ENCODE results near the gene HEATR1.
"Not testable (repeated sequence)": the region's sequence is repeated elsewhere in the genome, so short reads cannot be mapped to it uniquely, and the experiment has no call there.

The HEATR1 gene

GRCh38 chr1:236518322-236518721 lies 86.0 kb downstream of the HEATR1 start:
- no peak overlapping the region for H3K4me3 ChIP-seq (ENCODE audit: low read depth, low read length)
- peaks cover 5% of the 10 kb centered on the region for H3K27me3 ChIP-seq (ENCODE audit: control insufficient read depth, insufficient read depth, low read length)
- no peaks in the 10 kb centered on the region for H3K36me3 ChIP-seq (ENCODE audit: control insufficient read depth, insufficient read depth, low read length)

GRCh38 chr1:236516929-236517704 lies 87.2 kb downstream of the HEATR1 start:
- H3K9me3 ChIP-seq (ENCODE audit: control insufficient read depth, insufficient read depth, low read length), result no peaks in the 10 kb centered on the region
- no peaks in the 10 kb centered on the region for H3K36me3 ChIP-seq (ENCODE audit: control insufficient read depth, insufficient read depth, low read length)
- no peak overlapping the region for H3K4me3 ChIP-seq (ENCODE audit: low read depth, low read length)
- no peaks in the 10 kb centered on the region for H3K4me1 ChIP-seq (ENCODE audit: control insufficient read depth, insufficient read depth, low read length)
- H3K9ac ChIP-seq (ENCODE audit: low read depth, low read length), result no peak overlapping the region
- H3K27me3 ChIP-seq (ENCODE audit: control insufficient read depth, insufficient read depth, low read length), result no peaks in the 10 kb centered on the region

More at GRCh38 chr1:236518322-236518721, 86.0 kb downstream of the HEATR1 start:
- Histone ChIP-seq H3K9me3 (ENCODE audit: control insufficient read depth, insufficient read depth, low read length) (no peaks in the 10 kb centered on the region), H3K9ac (ENCODE audit: low read depth, low read length) (no peak overlapping the region), H3K4me1 (ENCODE audit: control insufficient read depth, insufficient read depth, low read length) (no peaks in the 10 kb centered on the region)

- Histone ChIP-seq H3K9ac (ENCODE audit: low read depth, low read length) (no peak overlapping the region), H3K27me3 (ENCODE audit: control insufficient read depth, insufficient read depth, low read length) (no peaks in the 10 kb centered on the region), H3K36me3 (ENCODE audit: control insufficient read depth, insufficient read depth, low read length) (no peaks in the 10 kb centered on the region), H3K9me3 (ENCODE audit: control insufficient read depth, insufficient read depth, low read length) (no peaks in the 10 kb centered on the region), H3K4me3 (ENCODE audit: low read depth, low read length) (no peak overlapping the region), H3K4me1 (ENCODE audit: control insufficient read depth, insufficient read depth, low read length) (no peaks in the 10 kb centered on the region)
Measured at GRCh38 chr1:236515443-236515958, 88.8 kb downstream of the HEATR1 start.

- H3K9me3 ChIP-seq (ENCODE audit: control insufficient read depth, insufficient read depth, low read length), result no peaks in the 10 kb centered on the region
- no peaks in the 10 kb centered on the region for H3K27me3 ChIP-seq (ENCODE audit: control insufficient read depth, insufficient read depth, low read length)
- H3K36me3 ChIP-seq (ENCODE audit: control insufficient read depth, insufficient read depth, low read length), result no peaks in the 10 kb centered on the region
- H3K4me1 ChIP-seq (ENCODE audit: control insufficient read depth, insufficient read depth, low read length), result no peaks in the 10 kb centered on the region
- H3K4me3 ChIP-seq (ENCODE audit: low read depth, low read length), result no peak overlapping the region
- H3K9ac ChIP-seq (ENCODE audit: low read depth, low read length), result no peak overlapping the region
Measured at GRCh38 chr1:236514703-236515442, 89.4 kb downstream of the HEATR1 start.

- no peaks in the 10 kb centered on the region for H3K27me3 ChIP-seq (ENCODE audit: control insufficient read depth, insufficient read depth, low read length)
- no peaks in the 10 kb centered on the region for H3K36me3 ChIP-seq (ENCODE audit: control insufficient read depth, insufficient read depth, low read length)
- no peaks in the 10 kb centered on the region for H3K4me1 ChIP-seq (ENCODE audit: control insufficient read depth, insufficient read depth, low read length)
- H3K9me3 ChIP-seq (ENCODE audit: control insufficient read depth, insufficient read depth, low read length), result no peaks in the 10 kb centered on the region
- H3K4me3 ChIP-seq (ENCODE audit: low read depth, low read length), result no peak overlapping the region
- H3K9ac ChIP-seq (ENCODE audit: low read depth, low read length), result no peak overlapping the region
Measured at GRCh38 chr1:236511735-236512418, 92.4 kb downstream of the HEATR1 start.

- Histone ChIP-seq H3K36me3 (ENCODE audit: control insufficient read depth, insufficient read depth, low read length) (no peaks in the 10 kb centered on the region), H3K9ac (ENCODE audit: low read depth, low read length) (no peak overlapping the region), H3K4me1 (ENCODE audit: control insufficient read depth, insufficient read depth, low read length) (no peaks in the 10 kb centered on the region), H3K9me3 (ENCODE audit: control insufficient read depth, insufficient read depth, low read length) (no peaks in the 10 kb centered on the region), H3K4me3 (ENCODE audit: low read depth, low read length) (no peak overlapping the region), H3K27me3 (ENCODE audit: control insufficient read depth, insufficient read depth, low read length) (no peaks in the 10 kb centered on the region)
Measured at GRCh38 chr1:236509647-236510401, 94.5 kb downstream of the HEATR1 start.

GRCh38 chr1:236509203-236509602 lies 95.1 kb downstream of the HEATR1 start:
- no peaks in the 10 kb centered on the region for H3K27me3 ChIP-seq (ENCODE audit: control insufficient read depth, insufficient read depth, low read length)
- H3K9me3 ChIP-seq (ENCODE audit: control insufficient read depth, insufficient read depth, low read length), result no peaks in the 10 kb centered on the region
- no peak overlapping the region for H3K9ac ChIP-seq (ENCODE audit: low read depth, low read length)
- no peaks in the 10 kb centered on the region for H3K36me3 ChIP-seq (ENCODE audit: control insufficient read depth, insufficient read depth, low read length)
- H3K4me3 ChIP-seq (ENCODE audit: low read depth, low read length), result no peak overlapping the region
- H3K4me1 ChIP-seq (ENCODE audit: control insufficient read depth, insufficient read depth, low read length), result no peaks in the 10 kb centered on the region

- Histone ChIP-seq H3K36me3 (ENCODE audit: control insufficient read depth, insufficient read depth, low read length) (no peaks in the 10 kb centered on the region), H3K9ac (ENCODE audit: low read depth, low read length) (no peak overlapping the region), H3K4me1 (ENCODE audit: control insufficient read depth, insufficient read depth, low read length) (no peaks in the 10 kb centered on the region), H3K27me3 (ENCODE audit: control insufficient read depth, insufficient read depth, low read length) (no peaks in the 10 kb centered on the region), H3K4me3 (ENCODE audit: low read depth, low read length) (no peak overlapping the region), H3K9me3 (ENCODE audit: control insufficient read depth, insufficient read depth, low read length) (no peaks in the 10 kb centered on the region)
Measured at GRCh38 chr1:236508593-236509027, 95.7 kb downstream of the HEATR1 start.

GRCh38 chr1:236507022-236507700 lies 97.2 kb downstream of the HEATR1 start:
- no peaks in the 10 kb centered on the region for H3K27me3 ChIP-seq (ENCODE audit: control insufficient read depth, insufficient read depth, low read length)
- H3K36me3 ChIP-seq (ENCODE audit: control insufficient read depth, insufficient read depth, low read length), result no peaks in the 10 kb centered on the region
- H3K9ac ChIP-seq (ENCODE audit: low read depth, low read length), result no peak overlapping the region
- H3K9me3 ChIP-seq (ENCODE audit: control insufficient read depth, insufficient read depth, low read length), result no peaks in the 10 kb centered on the region
- no peak overlapping the region for H3K4me3 ChIP-seq (ENCODE audit: low read depth, low read length)
- no peaks in the 10 kb centered on the region for H3K4me1 ChIP-seq (ENCODE audit: control insufficient read depth, insufficient read depth, low read length)

GRCh38 chr1:236504338-236504737 lies 100.0 kb downstream of the HEATR1 start:
- H3K36me3 ChIP-seq (ENCODE audit: control insufficient read depth, insufficient read depth, low read length); H3K9ac ChIP-seq (ENCODE audit: low read depth, low read length); H3K4me1 ChIP-seq (ENCODE audit: control insufficient read depth, insufficient read depth, low read length); H3K27me3 ChIP-seq (ENCODE audit: control insufficient read depth, insufficient read depth, low read length); H3K4me3 ChIP-seq (ENCODE audit: low read depth, low read length); H3K9me3 ChIP-seq (ENCODE audit: control insufficient read depth, insufficient read depth, low read length): not testable (repeated sequence)
